ENCODE measurements around the gene ZNF239.
A peak's percentile ranks its signal among the peaks of the same experiment; 100 is the strongest.
"Not testable (repeated sequence)": the region's sequence is repeated elsewhere in the genome, so short reads cannot be mapped to it uniquely, and the experiment has no call there.

The ZNF239 gene

GRCh38 chr10:43576062-43576461 is 1.6 kb upstream of the ZNF239 start:
- DNase-seq, result no peak

GRCh38 chr10:43574906-43575305 is 490 bp upstream of the ZNF239 start:
- no peak for DNase-seq

GRCh38 chr10:43573250-43574000 is 991 bp downstream of the ZNF239 start:
- peak; percentile 15 for DNase-seq

- no peak for DNase-seq
Observed at GRCh38 chr10:43570971-43571370, 3.4 kb downstream of the ZNF239 start.

- no peak for DNase-seq
Observed at GRCh38 chr10:43569681-43570080, 4.7 kb downstream of the ZNF239 start.

- DNase-seq, result no peak
Observed at GRCh38 chr10:43557214-43557613, 17.2 kb downstream of the ZNF239 start.

GRCh38 chr10:43543746-43544145 is 30.7 kb downstream of the ZNF239 start:
- DNase-seq, result not testable (repeated sequence)

GRCh38 chr10:43524434-43525247 is 49.8 kb downstream of the ZNF239 start:
- no peak for DNase-seq
